Measurements from ENCODE around the gene PHF20. TPM values are rescaled to one million over a fixed set of nuclear protein-coding genes. Genes with fewer than 3 reads are reported as not detected.

PHF20 gene
- total and polyA plus RNA-seq, 2 of the 13 experiments (the other 11 are each of a cell fraction or from before 2014, with no cell fraction given), result 22.8 to 34.1 TPM

DNA sequence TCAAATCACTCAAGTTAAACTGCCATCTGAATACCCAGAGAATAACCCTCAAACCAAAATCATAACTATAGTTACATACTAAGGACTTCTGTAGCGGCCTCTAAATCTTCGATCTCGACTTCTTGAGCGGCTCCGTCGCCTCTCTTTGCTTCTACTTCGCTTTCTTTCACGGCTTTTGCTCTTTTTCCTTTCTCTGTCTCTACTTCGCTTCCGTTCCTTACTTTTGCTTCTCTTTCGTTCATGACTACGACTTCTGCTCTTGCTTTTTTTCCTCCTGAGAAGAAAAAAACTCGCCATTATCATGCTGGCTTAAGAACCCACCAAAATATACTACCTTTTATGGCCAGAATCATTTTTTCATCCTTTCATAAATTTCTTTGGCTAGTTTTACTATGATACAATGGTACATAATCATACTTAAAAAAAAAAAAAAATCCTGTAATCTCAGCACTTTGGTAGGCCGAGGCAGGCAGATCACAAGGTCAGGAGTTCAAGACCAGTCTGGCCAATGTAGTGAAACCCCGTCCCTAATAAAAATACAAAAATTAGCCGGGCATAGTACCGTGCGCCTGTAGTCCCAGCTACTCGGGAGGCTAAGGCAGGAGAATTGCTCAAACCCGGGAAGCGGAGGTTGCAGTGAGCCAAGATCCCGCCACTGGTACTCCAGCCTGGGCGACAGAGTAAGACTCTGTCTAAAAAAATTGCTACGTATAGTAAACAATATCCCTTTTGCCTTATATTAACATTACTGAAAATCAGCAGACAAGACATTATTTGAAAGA, 39.8 kb upstream of the PHF20 start (continued):
- TF ChIP-seq ZNF362 (CRISPR knock-in tag; IDR thresholded peaks at IDR 0.05; ENCODE audit: borderline replicate concordance) (0 out of 2 replicates have a peak, but pooled peaks have one; percentile 24), ZBTB2 (CRISPR knock-in tag; IDR thresholded peaks at IDR 0.05; ENCODE audit: low read depth) (0 out of 2 replicates have a peak, but pooled peaks have one; percentile 27), POLR2AphosphoS2 (IDR thresholded peaks at IDR 0.05; ENCODE audit: low read depth, low read length) (0 out of 2 replicates have a peak, but pooled peaks have one; percentile 15), ZSCAN22 (CRISPR knock-in tag; IDR thresholded peaks at IDR 0.05) (peak; percentile 22; the same call in 1 of the 2 replicates), RBM22 (optimal IDR thresholded peaks at IDR 0.05; ENCODE audit: low read length) (peak; percentile 93), ZNF510 (CRISPR knock-in tag; IDR thresholded peaks at IDR 0.05; ENCODE audit: low read depth) (no peak), SSRP1 (CRISPR knock-in tag; IDR thresholded peaks at IDR 0.05) (peak; percentile 16; the same call in 1 of the 2 replicates)
- TF ChIP-seq, protein P1, sequence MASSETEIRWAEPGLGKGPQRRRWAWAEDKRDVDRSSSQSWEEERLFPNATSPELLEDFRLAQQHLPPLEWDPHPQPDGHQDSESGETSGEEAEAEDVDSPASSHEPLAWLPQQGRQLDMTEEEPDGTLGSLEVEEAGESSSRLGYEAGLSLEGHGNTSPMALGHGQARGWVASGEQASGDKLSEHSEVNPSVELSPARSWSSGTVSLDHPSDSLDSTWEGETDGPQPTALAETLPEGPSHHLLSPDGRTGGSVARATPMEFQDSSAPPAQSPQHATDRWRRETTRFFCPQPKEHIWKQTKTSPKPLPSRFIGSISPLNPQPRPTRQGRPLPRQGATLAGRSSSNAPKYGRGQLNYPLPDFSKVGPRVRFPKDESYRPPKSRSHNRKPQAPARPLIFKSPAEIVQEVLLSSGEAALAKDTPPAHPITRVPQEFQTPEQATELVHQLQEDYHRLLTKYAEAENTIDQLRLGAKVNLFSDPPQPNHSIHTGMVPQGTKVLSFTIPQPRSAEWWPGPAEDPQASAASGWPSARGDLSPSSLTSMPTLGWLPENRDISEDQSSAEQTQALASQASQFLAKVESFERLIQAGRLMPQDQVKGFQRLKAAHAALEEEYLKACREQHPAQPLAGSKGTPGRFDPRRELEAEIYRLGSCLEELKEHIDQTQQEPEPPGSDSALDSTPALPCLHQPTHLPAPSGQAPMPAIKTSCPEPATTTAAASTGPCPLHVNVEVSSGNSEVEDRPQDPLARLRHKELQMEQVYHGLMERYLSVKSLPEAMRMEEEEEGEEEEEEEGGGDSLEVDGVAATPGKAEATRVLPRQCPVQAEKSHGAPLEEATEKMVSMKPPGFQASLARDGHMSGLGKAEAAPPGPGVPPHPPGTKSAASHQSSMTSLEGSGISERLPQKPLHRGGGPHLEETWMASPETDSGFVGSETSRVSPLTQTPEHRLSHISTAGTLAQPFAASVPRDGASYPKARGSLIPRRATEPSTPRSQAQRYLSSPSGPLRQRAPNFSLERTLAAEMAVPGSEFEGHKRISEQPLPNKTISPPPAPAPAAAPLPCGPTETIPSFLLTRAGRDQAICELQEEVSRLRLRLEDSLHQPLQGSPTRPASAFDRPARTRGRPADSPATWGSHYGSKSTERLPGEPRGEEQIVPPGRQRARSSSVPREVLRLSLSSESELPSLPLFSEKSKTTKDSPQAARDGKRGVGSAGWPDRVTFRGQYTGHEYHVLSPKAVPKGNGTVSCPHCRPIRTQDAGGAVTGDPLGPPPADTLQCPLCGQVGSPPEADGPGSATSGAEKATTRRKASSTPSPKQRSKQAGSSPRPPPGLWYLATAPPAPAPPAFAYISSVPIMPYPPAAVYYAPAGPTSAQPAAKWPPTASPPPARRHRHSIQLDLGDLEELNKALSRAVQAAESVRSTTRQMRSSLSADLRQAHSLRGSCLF (CRISPR knock-in tag; IDR thresholded peaks at IDR 0.05; ENCODE audit: borderline replicate concordance), result peak; percentile 49; the same call in 1 of the 2 replicates
